ENCODE data around the gene SLC26A9.

DNA sequence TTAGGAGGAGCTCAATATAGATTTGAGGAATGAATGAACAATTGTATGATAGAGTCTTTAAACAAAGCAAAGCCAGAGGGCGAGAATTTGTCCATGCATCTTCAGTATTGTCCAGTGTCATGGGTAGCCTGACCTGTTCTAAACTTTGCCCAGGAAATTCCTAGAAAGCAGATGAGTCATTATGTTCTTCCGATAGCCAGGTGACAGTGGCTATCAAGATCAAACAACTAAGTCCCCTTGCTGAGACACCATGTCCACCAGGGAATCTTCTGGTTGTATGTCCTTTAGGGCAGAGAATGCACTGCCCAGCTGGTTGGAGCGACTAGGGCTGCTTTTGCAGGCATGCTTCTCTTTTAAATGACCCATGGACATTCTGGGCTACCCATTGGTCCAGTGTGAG is 1.8 kb upstream of the SLC26A9 start:
- TF ChIP-seq, protein P1, sequence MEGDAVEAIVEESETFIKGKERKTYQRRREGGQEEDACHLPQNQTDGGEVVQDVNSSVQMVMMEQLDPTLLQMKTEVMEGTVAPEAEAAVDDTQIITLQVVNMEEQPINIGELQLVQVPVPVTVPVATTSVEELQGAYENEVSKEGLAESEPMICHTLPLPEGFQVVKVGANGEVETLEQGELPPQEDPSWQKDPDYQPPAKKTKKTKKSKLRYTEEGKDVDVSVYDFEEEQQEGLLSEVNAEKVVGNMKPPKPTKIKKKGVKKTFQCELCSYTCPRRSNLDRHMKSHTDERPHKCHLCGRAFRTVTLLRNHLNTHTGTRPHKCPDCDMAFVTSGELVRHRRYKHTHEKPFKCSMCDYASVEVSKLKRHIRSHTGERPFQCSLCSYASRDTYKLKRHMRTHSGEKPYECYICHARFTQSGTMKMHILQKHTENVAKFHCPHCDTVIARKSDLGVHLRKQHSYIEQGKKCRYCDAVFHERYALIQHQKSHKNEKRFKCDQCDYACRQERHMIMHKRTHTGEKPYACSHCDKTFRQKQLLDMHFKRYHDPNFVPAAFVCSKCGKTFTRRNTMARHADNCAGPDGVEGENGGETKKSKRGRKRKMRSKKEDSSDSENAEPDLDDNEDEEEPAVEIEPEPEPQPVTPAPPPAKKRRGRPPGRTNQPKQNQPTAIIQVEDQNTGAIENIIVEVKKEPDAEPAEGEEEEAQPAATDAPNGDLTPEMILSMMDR (IDR thresholded peaks at IDR 0.05; ENCODE audit: borderline replicate concordance, extremely low read depth, low read length, poor library complexity, severe bottlenecking): no peak
- TF ChIP-seq EZH2 (IDR thresholded peaks at IDR 0.05; ENCODE audit: borderline replicate concordance, low read depth, low read length, severe bottlenecking): no peak

Measured in DND-41 (cell line).